Keratinocyte (primary cell): ENCODE data around the gene GLS.

Experiments
- EZH2 ChIP-seq: IDR thresholded peaks from one replicate; pipeline ENCODE4 v1.6.1; 2012; ENCODE audit warnings: inconsistent platforms, mild to moderate bottlenecking, low read length, moderate library complexity
- TF ChIP-seq, protein P1 (sequence below), 3 experiments: IDR thresholded peaks in 1 of 3; conservative IDR thresholded peaks in 1 of 3; optimal IDR thresholded peaks in 1 of 3; 2 replicates in 2 of 3; 3 replicates in 1 of 3; pipeline versions ENCODE3 to v1.5.1; 2011; ENCODE audit warnings: low read length in 3 of 3, mild to moderate bottlenecking in 3 of 3, moderate library complexity in 2 of 3, control low read depth in 1 of 3, inconsistent platforms in 1 of 3; ENCODE audit not compliant: insufficient read depth in 2 of 3; ENCODE audit errors: extremely low read depth in 1 of 3

DNA sequence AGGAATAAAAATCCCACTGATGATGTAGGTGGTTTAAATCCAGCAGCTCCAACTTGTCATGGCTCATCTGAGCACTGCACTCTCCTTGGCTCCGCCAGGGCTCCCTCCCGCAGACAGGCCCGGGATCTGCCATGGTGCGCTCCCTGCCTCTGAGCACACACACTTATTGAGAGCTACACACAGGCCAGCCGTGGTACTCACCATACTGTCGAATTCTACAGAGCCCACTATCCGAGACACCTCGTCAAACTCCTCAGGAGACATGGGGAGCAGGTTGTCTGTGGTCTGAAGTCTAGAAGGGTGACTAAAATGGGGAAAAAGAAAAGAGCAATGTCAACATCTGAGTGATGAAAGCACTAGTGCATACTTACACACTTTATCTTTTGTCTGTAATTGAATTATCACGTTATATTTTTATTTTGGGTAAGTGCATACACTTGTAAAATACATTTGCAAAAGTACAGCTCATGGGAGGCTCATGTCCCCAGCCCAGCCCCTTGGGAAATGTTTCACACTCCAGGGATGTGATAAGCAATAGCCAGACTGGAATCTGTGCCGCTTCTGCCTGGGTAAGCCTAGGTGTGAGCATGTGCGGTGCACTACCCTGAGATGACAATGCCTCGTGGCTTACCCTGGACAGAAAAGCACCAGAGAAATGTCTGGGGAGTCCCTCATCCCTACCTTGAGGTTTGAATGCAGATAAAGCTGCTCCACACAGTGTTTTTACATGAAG lies 94.2 kb downstream of the GLS start:
- TF ChIP-seq, protein P1, sequence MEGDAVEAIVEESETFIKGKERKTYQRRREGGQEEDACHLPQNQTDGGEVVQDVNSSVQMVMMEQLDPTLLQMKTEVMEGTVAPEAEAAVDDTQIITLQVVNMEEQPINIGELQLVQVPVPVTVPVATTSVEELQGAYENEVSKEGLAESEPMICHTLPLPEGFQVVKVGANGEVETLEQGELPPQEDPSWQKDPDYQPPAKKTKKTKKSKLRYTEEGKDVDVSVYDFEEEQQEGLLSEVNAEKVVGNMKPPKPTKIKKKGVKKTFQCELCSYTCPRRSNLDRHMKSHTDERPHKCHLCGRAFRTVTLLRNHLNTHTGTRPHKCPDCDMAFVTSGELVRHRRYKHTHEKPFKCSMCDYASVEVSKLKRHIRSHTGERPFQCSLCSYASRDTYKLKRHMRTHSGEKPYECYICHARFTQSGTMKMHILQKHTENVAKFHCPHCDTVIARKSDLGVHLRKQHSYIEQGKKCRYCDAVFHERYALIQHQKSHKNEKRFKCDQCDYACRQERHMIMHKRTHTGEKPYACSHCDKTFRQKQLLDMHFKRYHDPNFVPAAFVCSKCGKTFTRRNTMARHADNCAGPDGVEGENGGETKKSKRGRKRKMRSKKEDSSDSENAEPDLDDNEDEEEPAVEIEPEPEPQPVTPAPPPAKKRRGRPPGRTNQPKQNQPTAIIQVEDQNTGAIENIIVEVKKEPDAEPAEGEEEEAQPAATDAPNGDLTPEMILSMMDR (optimal IDR thresholded peaks at IDR 0.05 in 1 of 3, IDR thresholded peaks at IDR 0.05 in 1 of 3, conservative IDR thresholded peaks at IDR 0.05 in 1 of 3; ENCODE audit: extremely low read depth in 1 of 3, insufficient read depth in 2 of 3, low read length in 3 of 3) = no peak
- no peak for TF ChIP-seq EZH2
